HCT116 (cell line): ENCODE results near the gene C20orf204. TPM values are rescaled to one million over a fixed set of nuclear protein-coding genes. Genes with fewer than 3 reads are reported as not detected.

Experiments
- ATAC-seq: fragments of 200-7000 bp; cut with Tn5 transposase; 2 replicates; pipeline ENCODE4 v1.9.1; 2020; ENCODE audit warnings: mild to moderate bottlenecking, moderate library complexity
- BruUV-seq: library from RNA; stranded (reverse); fragments of 400-500 nt; replicated peaks from 2 replicates; lab custom pipeline; 2021; lab: Mats Ljungman, UMichigan
- CTCF ChIA-PET: fragments of 300-600 bp; sonication (Branson Sonifier 250); formaldehyde crosslinking; loops from one replicate; lab custom pipeline; 2021; ENCODE audit warnings: antibody characterized with exemption; lab: Charles Lee
- POLR2A ChIA-PET: fragments of 300-600, 350-600 bp; sonication (Branson Sonifier 250); formaldehyde crosslinking; loops from one replicate; lab custom pipeline; 2021; ENCODE audit warnings: antibody characterized with exemption; lab: Charles Lee
- RAD21 ChIA-PET, 2 experiments: fragments of 300-600 bp; sonication (Branson Sonifier 250); formaldehyde crosslinking; loops; one replicate each; lab custom pipeline; 2023; ENCODE audit warnings: low total read pairs in 2 of 2; ENCODE audit not compliant: uncharacterized antibody in 2 of 2, unreplicated experiment in 2 of 2, low non-redundant PET in 1 of 2; lab: Charles Lee
- DNase-seq: peaks from one replicate; pipeline ENCODE4 v3.0.0-alpha.2; 2010; ENCODE audit warnings: low read depth, low spot score
- H2AFZ ChIP-seq: fragments of 200-600 bp; shearing (Covaris generic), sonication (generic); 2 replicates; pipeline ENCODE4 v1.6.1; 2017; ENCODE audit warnings: low read depth, mixed run types, mixed read lengths, antibody characterized with exemption, low read length; ENCODE audit not compliant: poor library complexity, severe bottlenecking
- H3K27ac ChIP-seq: 2 replicates; pipeline ENCODE4 v1.5.1; 2012; ENCODE audit warnings: low read depth, low read length
- H3K27me3 ChIP-seq: fragments of 200-600 bp; sonication (generic); 2 replicates; pipeline ENCODE4 v1.6.1; 2016; ENCODE audit warnings: mixed run types, low read length, mixed read lengths; ENCODE audit not compliant: insufficient read depth
- H3K36me3 ChIP-seq, 2 experiments: fragments of 200-500 bp in 1 of 2; fragments of 200-600 bp in 1 of 2; sonication (Bioruptor generic) in 1 of 2; sonication (generic) in 1 of 2; 2 replicates each; pipeline versions ENCODE4 v1.5.1 to v1.6.1; 2014 to 2016; ENCODE audit warnings: low read length in 2 of 2, inconsistent platforms in 1 of 2, mixed read lengths in 1 of 2, mixed run types in 1 of 2; ENCODE audit not compliant: insufficient read depth in 2 of 2, control insufficient read depth in 1 of 2
- H3K4me1 ChIP-seq, 2 experiments: fragments of 200-600 bp in 1 of 2; sonication (generic) in 1 of 2; 2 replicates each; pipeline versions ENCODE4 v1.5.1 to v1.6.1; 2012 to 2017; ENCODE audit warnings: low read length in 2 of 2, inconsistent platforms in 1 of 2, mild to moderate bottlenecking in 1 of 2, mixed read lengths in 1 of 2, mixed run types in 1 of 2, moderate library complexity in 1 of 2; ENCODE audit not compliant: insufficient read depth in 2 of 2, control insufficient read depth in 1 of 2
- H3K4me2 ChIP-seq: fragments of 200-600 bp; sonication (generic); 2 replicates; pipeline ENCODE4 v1.6.1; 2017; ENCODE audit warnings: mixed run types, low read length, mixed read lengths
- H3K4me3 ChIP-seq, 2 experiments: fragments of 200-600 bp in 1 of 2; sonication (generic) in 1 of 2; replicated peaks in 1 of 2; 2 replicates each; pipeline ENCODE4 v1.5.1; 2011 to 2016; ENCODE audit warnings: low read length in 2 of 2, control low read depth in 1 of 2, low read depth in 1 of 2, mild to moderate bottlenecking in 1 of 2, mixed read lengths in 1 of 2, mixed run types in 1 of 2
- H3K79me2 ChIP-seq: fragments of 200-600 bp; sonication (generic); 2 replicates; pipeline ENCODE4 v1.6.1; 2017; ENCODE audit warnings: mild to moderate bottlenecking, mixed run types, low read length, moderate library complexity, mixed read lengths; ENCODE audit not compliant: insufficient read depth
- H3K9ac ChIP-seq: fragments of 200-600 bp; sonication (generic); 2 replicates; pipeline ENCODE4 v1.6.1; 2016; ENCODE audit warnings: low read length, mixed read lengths
- H3K9me2 ChIP-seq: fragments of 200-600 bp; sonication (generic), shearing (Covaris generic); 2 replicates; pipeline ENCODE4 v1.6.1; 2017; ENCODE audit warnings: mixed run types, mild to moderate bottlenecking, moderate library complexity; ENCODE audit not compliant: insufficient read depth
- H3K9me3 ChIP-seq, 2 experiments: fragments of 200-500 bp in 1 of 2; fragments of 200-600 bp in 1 of 2; sonication (Bioruptor generic) in 1 of 2; sonication (generic) in 1 of 2; 2 replicates each; pipeline ENCODE4 v1.6.1; 2014 to 2017; ENCODE audit warnings: low read length in 2 of 2, mixed read lengths in 2 of 2, inconsistent platforms in 1 of 2, low read depth in 1 of 2, mild to moderate bottlenecking in 1 of 2, mixed run types in 1 of 2, moderate library complexity in 1 of 2; ENCODE audit not compliant: control insufficient read depth in 1 of 2, insufficient read depth in 1 of 2
- H4K20me1 ChIP-seq: fragments of 200-600 bp; sonication (generic), shearing (Covaris generic); 2 replicates; pipeline ENCODE4 v1.6.1; 2017; ENCODE audit warnings: mixed run types, mild to moderate bottlenecking, moderate library complexity; ENCODE audit not compliant: insufficient read depth
- CEBPB ChIP-seq: IDR thresholded peaks from 2 replicates; pipeline ENCODE4 v1.6.1; 2012; ENCODE audit warnings: low read depth
- EGR1 ChIP-seq: IDR thresholded peaks from 2 replicates; pipeline ENCODE4 v1.6.1; 2012; ENCODE audit warnings: low read depth
- ELF1 ChIP-seq: IDR thresholded peaks from 2 replicates; pipeline ENCODE4 v1.6.1; 2012; ENCODE audit warnings: low read depth, borderline replicate concordance
- EZH2phosphoT487 ChIP-seq: fragments of 200-600 bp; IDR thresholded peaks from 2 replicates; pipeline ENCODE4 v1.6.1; 2018; ENCODE audit warnings: antibody characterized with exemption, borderline replicate concordance
- JUND ChIP-seq: IDR thresholded peaks from 2 replicates; pipeline ENCODE4 v1.6.1; 2012
- POLR2A ChIP-seq: IDR thresholded peaks from 2 replicates; pipeline ENCODE4 v1.7.0; 2011; ENCODE audit warnings: borderline replicate concordance; ENCODE audit not compliant: insufficient read depth, insufficient read length; ENCODE audit errors: extremely low read depth
- RAD21 ChIP-seq: IDR thresholded peaks from 2 replicates; pipeline ENCODE4 v1.6.1; 2012; ENCODE audit warnings: low read depth, mild to moderate bottlenecking
- SIN3A ChIP-seq: IDR thresholded peaks from 2 replicates; pipeline ENCODE4 v1.6.1; 2012; ENCODE audit warnings: low read depth
- SRF ChIP-seq: IDR thresholded peaks from 2 replicates; pipeline ENCODE4 v1.6.1; 2012; ENCODE audit warnings: low read depth
- ZFX ChIP-seq: fragments of 450-650 bp; IDR thresholded peaks from 2 replicates; pipeline ENCODE4 v1.6.1; 2017
- intact Hi-C: fragments of 100-400 bp; cut with micrococcal nuclease; formaldehyde crosslinking; loops from 2 replicates; pipeline ENCODE4 v1.10.0; 2022
- total RNA-seq: library from RNA; stranded (reverse); gene quantifications from one replicate; pipeline ENCODE4 v1.2.1, GENCODE V29; 2021; ENCODE audit not compliant: unreplicated experiment
- TF ChIP-seq, protein P1 (sequence below): IDR thresholded peaks from 2 replicates; pipeline ENCODE4 v1.6.1; 2012; ENCODE audit warnings: low read depth
- TF ChIP-seq, protein P2 (sequence below): IDR thresholded peaks from 2 replicates; pipeline ENCODE4 v1.6.1; 2012

Gene C20orf204
- total RNA-seq, 1 experiment from 2014 or later, result 2.5 TPM

GRCh38 chr20:64033981-64034493, 1.9 kb upstream of the C20orf204 start:
- H3K4me3 ChIP-seq, result no peak overlapping the region
- BruUV-seq, result no TSS peak
- no peak overlapping the region for H3K4me2 ChIP-seq
- no peaks in the 10 kb centered on the region for H3K9me2 ChIP-seq
- ChIA-PET RAD21 (no interaction called here), POLR2A (no interaction called here), CTCF (no interaction called here)
- no peak overlapping the region for H3K9ac ChIP-seq
- intact Hi-C loops, result no loop called here
- TF ChIP-seq ELF1 (no peak), SRF (no peak), JUND (no peak), ZFX (no peak), RAD21 (no peak), EGR1 (no peak), SIN3A (no peak), CEBPB (no peak), POLR2A (no peak), EZH2phosphoT487 (no peak)
- TF ChIP-seq, protein P1, sequence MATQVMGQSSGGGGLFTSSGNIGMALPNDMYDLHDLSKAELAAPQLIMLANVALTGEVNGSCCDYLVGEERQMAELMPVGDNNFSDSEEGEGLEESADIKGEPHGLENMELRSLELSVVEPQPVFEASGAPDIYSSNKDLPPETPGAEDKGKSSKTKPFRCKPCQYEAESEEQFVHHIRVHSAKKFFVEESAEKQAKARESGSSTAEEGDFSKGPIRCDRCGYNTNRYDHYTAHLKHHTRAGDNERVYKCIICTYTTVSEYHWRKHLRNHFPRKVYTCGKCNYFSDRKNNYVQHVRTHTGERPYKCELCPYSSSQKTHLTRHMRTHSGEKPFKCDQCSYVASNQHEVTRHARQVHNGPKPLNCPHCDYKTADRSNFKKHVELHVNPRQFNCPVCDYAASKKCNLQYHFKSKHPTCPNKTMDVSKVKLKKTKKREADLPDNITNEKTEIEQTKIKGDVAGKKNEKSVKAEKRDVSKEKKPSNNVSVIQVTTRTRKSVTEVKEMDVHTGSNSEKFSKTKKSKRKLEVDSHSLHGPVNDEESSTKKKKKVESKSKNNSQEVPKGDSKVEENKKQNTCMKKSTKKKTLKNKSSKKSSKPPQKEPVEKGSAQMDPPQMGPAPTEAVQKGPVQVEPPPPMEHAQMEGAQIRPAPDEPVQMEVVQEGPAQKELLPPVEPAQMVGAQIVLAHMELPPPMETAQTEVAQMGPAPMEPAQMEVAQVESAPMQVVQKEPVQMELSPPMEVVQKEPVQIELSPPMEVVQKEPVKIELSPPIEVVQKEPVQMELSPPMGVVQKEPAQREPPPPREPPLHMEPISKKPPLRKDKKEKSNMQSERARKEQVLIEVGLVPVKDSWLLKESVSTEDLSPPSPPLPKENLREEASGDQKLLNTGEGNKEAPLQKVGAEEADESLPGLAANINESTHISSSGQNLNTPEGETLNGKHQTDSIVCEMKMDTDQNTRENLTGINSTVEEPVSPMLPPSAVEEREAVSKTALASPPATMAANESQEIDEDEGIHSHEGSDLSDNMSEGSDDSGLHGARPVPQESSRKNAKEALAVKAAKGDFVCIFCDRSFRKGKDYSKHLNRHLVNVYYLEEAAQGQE, result no peak
- TF ChIP-seq, protein P2, sequence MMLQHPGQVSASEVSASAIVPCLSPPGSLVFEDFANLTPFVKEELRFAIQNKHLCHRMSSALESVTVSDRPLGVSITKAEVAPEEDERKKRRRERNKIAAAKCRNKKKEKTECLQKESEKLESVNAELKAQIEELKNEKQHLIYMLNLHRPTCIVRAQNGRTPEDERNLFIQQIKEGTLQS, result no peak
- peaks cover 3 to 4% of the 10 kb centered on the region in 2 experiments; a peak in 2 of 4 replicates for H3K36me3 ChIP-seq
- H4K20me1 ChIP-seq, result no peaks in the 10 kb centered on the region
- no peak overlapping the region for H3K27ac ChIP-seq
- H3K27me3 ChIP-seq, result no peaks in the 10 kb centered on the region
- H3K4me1 ChIP-seq, result peaks cover 0 to 15% of the 10 kb centered on the region in 2 experiments; a peak in 2 of 4 replicates
- ATAC-seq (no peak), DNase-seq (no peak)
- H2AFZ ChIP-seq, result no peak overlapping the region
- H3K79me2 ChIP-seq, result no peaks in the 10 kb centered on the region
- H3K9me3 ChIP-seq, result no peaks in the 10 kb centered on the region
